A673 (cell line): ENCODE results near the gene DCLK2. TPM values are rescaled to one million over a fixed set of nuclear protein-coding genes. Genes with fewer than 3 reads are reported as not detected.

Experiments
- BruUV-seq: library from RNA; stranded (reverse); fragments of 400-500 nt; replicated peaks from 2 replicates; lab custom pipeline; 2021; lab: Mats Ljungman, UMichigan
- CTCF ChIA-PET: fragments of 300-600 bp; sonication (Branson Sonifier 250); formaldehyde crosslinking; loops from one replicate; lab custom pipeline; 2022; ENCODE audit warnings: antibody characterized with exemption; lab: Charles Lee
- POLR2A ChIA-PET: fragments of 300-600 bp; sonication (Branson Sonifier 250); formaldehyde crosslinking; loops from one replicate; lab custom pipeline; 2022; ENCODE audit warnings: antibody characterized with exemption; ENCODE audit not compliant: low non-redundant PET; lab: Charles Lee
- DNase-seq: peaks from one replicate; pipeline ENCODE4 v3.0.0-alpha.2; 2015; ENCODE audit warnings: low spot score
- H3K27ac ChIP-seq: fragments of 200-600 bp; sonication (generic); 2 replicates; pipeline ENCODE4 v1.5.1; 2016; ENCODE audit warnings: mixed run types, low read depth, mild to moderate bottlenecking, mixed read lengths, antibody characterized with exemption, low read length; ENCODE audit not compliant: poor library complexity, severe bottlenecking
- H3K27me3 ChIP-seq: fragments of 200-600 bp; sonication (generic); replicated peaks from 2 replicates; pipeline ENCODE4 v1.6.1; 2017; ENCODE audit warnings: mixed run types, low read depth, mild to moderate bottlenecking, mixed read lengths, antibody characterized with exemption, low read length; ENCODE audit not compliant: insufficient read depth, poor library complexity
- H3K36me3 ChIP-seq: fragments of 200-600 bp; sonication (generic); 2 replicates; pipeline ENCODE4 v1.6.1; 2016; ENCODE audit warnings: mixed run types, mild to moderate bottlenecking, mixed read lengths, antibody characterized with exemption, low read length; ENCODE audit not compliant: insufficient read depth, poor library complexity, severe bottlenecking
- H3K4me1 ChIP-seq: fragments of 200-600 bp; sonication (generic); 2 replicates; pipeline ENCODE4 v1.6.1; 2017; ENCODE audit warnings: mixed run types, mild to moderate bottlenecking, mixed read lengths, antibody characterized with exemption, low read length; ENCODE audit not compliant: insufficient read depth, poor library complexity, severe bottlenecking
- H3K4me3 ChIP-seq: fragments of 200-600 bp; sonication (generic); 2 replicates; pipeline ENCODE4 v1.5.1; 2016; ENCODE audit warnings: low read depth, mixed run types, mild to moderate bottlenecking, mixed read lengths, low read length; ENCODE audit not compliant: poor library complexity, severe bottlenecking
- H3K9me3 ChIP-seq: fragments of 200-600 bp; sonication (generic); 2 replicates; pipeline ENCODE4 v1.6.1; 2016; ENCODE audit warnings: mixed run types, low read depth, mild to moderate bottlenecking, mixed read lengths, antibody characterized with exemption, low read length; ENCODE audit not compliant: poor library complexity, severe bottlenecking
- CTCF ChIP-seq: fragments of 300-800, 200-600 bp; sonication (generic); conservative IDR thresholded peaks from 2 replicates; pipeline ENCODE4 v1.5.1; 2017; ENCODE audit warnings: low read depth, mild to moderate bottlenecking, antibody characterized with exemption, low read length, moderate library complexity, mixed read lengths
- EZH2 ChIP-seq: fragments of 200-600 bp; sonication (generic); IDR thresholded peaks from 2 replicates; pipeline ENCODE4 v1.6.1; 2017; ENCODE audit warnings: borderline replicate concordance, low read depth, mild to moderate bottlenecking, mixed read lengths, antibody characterized with exemption, low read length; ENCODE audit not compliant: poor library complexity, severe bottlenecking
- intact Hi-C: fragments of 100-400 bp; cut with micrococcal nuclease; formaldehyde crosslinking; loops from one replicate; pipeline ENCODE4 v1.10.0; 2022; ENCODE audit not compliant: unreplicated experiment
- total RNA-seq: library from RNA; stranded (reverse); gene quantifications from 2 replicates; pipeline ENCODE4 v1.2.3, GENCODE V29; 2021

DCLK2 gene
- total RNA-seq, 1 experiment from 2014 or later, result 4.9 TPM

DNA sequence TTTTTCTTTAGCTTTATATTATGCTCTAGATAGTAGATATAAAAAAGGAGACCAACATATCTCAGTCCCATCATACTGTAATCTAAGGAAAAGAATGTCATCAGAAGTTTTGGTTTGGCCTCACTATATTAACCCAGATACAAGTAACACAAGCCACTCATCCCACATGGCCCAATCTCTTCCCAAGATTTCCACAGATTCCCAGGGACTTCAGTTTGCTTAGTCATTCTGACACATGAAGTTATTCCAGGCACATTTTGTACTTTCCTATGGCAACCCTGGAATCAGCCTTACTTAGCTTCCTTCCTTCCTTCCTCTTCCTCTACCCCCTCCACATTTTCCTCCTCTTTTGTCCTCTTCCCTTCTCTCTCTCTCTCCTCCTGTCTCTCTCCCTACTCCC is 21.7 kb upstream of the DCLK2 start:
- Histone ChIP-seq H3K27me3 (no peaks in the 10 kb centered on the region), H3K36me3 (no peaks in the 10 kb centered on the region), H3K4me3 (no peak overlapping the region), H3K4me1 (no peaks in the 10 kb centered on the region), H3K27ac (no peak overlapping the region), H3K9me3 (no peaks in the 10 kb centered on the region)
- DNase-seq, result no peak
- BruUV-seq, result no TSS peak
- TF ChIP-seq EZH2 (no peak), CTCF (no peak)
- intact Hi-C loops, result no loop called here
- ChIA-PET CTCF (no interaction called here), POLR2A (no interaction called here)

GRCh38 chr4:150061086-150061776 is 17.0 kb upstream of the DCLK2 start:
- Histone ChIP-seq H3K27ac (no peak overlapping the region), H3K4me3 (no peak overlapping the region), H3K9me3 (no peaks in the 10 kb centered on the region), H3K36me3 (no peaks in the 10 kb centered on the region), H3K4me1 (no peaks in the 10 kb centered on the region), H3K27me3 (no peaks in the 10 kb centered on the region)
- DNase-seq, result no peak
- TF ChIP-seq CTCF (no peak), EZH2 (no peak)
- intact Hi-C loops, result no loop called here
- CTCF ChIA-PET, result no interaction called here
- no TSS peak for BruUV-seq
- POLR2A ChIA-PET, result no interaction called here

DNA sequence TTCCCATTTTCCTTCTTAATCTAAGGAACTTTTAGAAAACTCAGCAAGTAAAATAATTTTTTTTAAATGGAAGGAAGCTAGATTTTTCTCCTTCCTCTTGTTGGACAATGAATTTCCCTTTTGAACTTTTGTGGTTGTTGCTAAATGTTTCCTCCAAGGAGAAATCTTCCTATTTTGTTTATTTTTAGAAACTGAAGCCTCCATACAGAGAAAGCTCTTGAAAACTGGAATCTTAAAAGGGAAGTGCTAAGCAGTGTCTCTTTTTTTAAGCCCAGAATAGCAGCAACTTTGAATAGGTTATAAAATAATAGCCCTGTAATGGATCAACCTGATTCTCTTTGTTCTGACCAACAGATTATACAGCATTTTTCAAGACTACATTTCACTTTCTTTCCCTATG is 15.1 kb upstream of the DCLK2 start:
- no peaks in the 10 kb centered on the region for H3K9me3 ChIP-seq
- intact Hi-C loops, result no loop called here
- no peaks in the 10 kb centered on the region for H3K27me3 ChIP-seq
- H3K27ac ChIP-seq, result no peak overlapping the region
- no peak overlapping the region for H3K4me3 ChIP-seq
- no peaks in the 10 kb centered on the region for H3K4me1 ChIP-seq
- no peak for DNase-seq
- H3K36me3 ChIP-seq, result no peaks in the 10 kb centered on the region
- ChIA-PET CTCF (no interaction called here), POLR2A (no interaction called here)
- TF ChIP-seq EZH2, result no peak
- no peak for TF ChIP-seq CTCF
- no TSS peak for BruUV-seq
